HL-60 (cell line): ENCODE measurements around the gene TSSK3.

Experiments
- POLR2AphosphoS5 ChIP-seq: IDR thresholded peaks from 2 replicates; pipeline ENCODE4 v1.6.1; 2012; ENCODE audit warnings: low read depth
- TF ChIP-seq, protein P1 (sequence below): IDR thresholded peaks from one replicate; pipeline ENCODE4 v1.5.1; 2011; ENCODE audit warnings: low read length, control low read depth, inconsistent platforms; ENCODE audit not compliant: insufficient read depth

DNA sequence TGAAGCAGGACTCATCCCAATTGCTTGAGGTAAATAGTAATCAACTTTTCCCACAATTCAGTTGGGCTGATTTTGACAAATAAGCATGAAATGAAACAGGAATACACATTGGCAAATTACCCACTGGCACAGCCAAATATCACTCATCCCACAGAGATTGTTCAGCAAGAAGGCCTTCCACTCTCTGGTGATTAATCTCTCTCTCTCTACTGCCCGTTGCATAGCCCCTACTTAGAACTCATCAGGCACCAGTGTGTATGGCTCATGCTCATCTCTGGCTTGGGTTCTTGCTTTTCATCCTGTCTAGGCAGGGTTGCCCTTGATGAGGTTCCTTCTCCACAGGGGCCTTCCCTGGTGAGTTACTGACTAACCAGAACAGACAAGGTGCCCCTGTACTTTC is 30.8 kb downstream of the TSSK3 start:
- TF ChIP-seq POLR2AphosphoS5: no peak
- TF ChIP-seq, protein P1, sequence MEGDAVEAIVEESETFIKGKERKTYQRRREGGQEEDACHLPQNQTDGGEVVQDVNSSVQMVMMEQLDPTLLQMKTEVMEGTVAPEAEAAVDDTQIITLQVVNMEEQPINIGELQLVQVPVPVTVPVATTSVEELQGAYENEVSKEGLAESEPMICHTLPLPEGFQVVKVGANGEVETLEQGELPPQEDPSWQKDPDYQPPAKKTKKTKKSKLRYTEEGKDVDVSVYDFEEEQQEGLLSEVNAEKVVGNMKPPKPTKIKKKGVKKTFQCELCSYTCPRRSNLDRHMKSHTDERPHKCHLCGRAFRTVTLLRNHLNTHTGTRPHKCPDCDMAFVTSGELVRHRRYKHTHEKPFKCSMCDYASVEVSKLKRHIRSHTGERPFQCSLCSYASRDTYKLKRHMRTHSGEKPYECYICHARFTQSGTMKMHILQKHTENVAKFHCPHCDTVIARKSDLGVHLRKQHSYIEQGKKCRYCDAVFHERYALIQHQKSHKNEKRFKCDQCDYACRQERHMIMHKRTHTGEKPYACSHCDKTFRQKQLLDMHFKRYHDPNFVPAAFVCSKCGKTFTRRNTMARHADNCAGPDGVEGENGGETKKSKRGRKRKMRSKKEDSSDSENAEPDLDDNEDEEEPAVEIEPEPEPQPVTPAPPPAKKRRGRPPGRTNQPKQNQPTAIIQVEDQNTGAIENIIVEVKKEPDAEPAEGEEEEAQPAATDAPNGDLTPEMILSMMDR: no peak
